Measurements from ENCODE around the gene TRAK1.

TRAK1 gene

DNA sequence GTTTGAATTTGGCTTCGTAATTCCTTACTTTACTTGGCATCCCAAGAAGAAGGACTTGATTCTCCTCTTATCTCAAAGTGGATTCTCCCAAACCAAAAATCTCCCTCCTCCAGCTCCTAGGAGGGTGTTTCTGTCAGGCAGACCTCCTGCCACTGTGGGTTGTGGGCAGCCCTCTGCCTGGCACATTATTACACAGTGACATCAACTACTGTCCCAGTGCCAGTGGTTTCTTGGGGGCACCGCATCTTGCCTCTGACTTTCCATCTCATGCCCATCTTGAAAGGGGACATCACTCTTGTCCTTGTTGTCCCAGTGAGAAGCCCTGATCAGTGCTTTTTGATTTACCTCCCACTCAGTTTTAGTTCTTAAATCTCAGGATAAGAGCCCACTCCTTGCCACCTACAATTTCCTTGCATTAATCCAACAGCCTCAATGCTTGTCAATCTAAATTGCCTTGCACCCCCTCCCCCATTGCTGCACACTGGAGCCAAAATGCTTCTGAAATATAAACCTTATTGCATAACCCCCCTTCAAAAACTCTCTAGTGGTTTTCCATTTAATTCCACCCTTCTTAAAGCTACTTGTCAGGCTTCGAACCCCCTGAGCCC is 81.0 kb downstream of the TRAK1 start:
- no peak for DNase-seq
- 97% methylated on average over 2 of the region's 3 CpGs for WGBS (ENCODE audit: insufficient coverage)
- H3K4me3 ChIP-seq (ENCODE audit: control insufficient read depth in 1 of 7, extremely low read depth in 1 of 7, insufficient read depth in 4 of 7, low read depth in 2 of 7, low read length in 6 of 7): no peak overlapping the region
- no peaks in the 10 kb centered on the region for H3K27me3 ChIP-seq (replicated peaks in 2 of 5; ENCODE audit: control insufficient read depth in 4 of 5, insufficient read depth in 5 of 5, low read length in 4 of 5)
- H3K36me3 ChIP-seq (ENCODE audit: control insufficient read depth in 4 of 4, insufficient read depth in 4 of 4, low read length in 3 of 4): no peaks in the 10 kb centered on the region
- no peaks in the 10 kb centered on the region for H3K9me3 ChIP-seq (ENCODE audit: control extremely low read depth in 1 of 5, control insufficient read depth in 4 of 5, insufficient read depth in 2 of 5, low read depth in 1 of 5, low read length in 4 of 5)
- H3K27ac ChIP-seq (ENCODE audit: insufficient read depth in 1 of 2, low read depth in 1 of 2, low read length in 2 of 2, poor library complexity in 1 of 2, severe bottlenecking in 2 of 2): no peak overlapping the region
- ChIA-PET POLR2A (interaction anchor here (0.5 kb wide), 1 partner anchor 14 kb away, joined by 3 read pairs; no protein-coding TSS in a partner anchor), CTCF (interaction anchor here (0.8 to 2.7 kb wide), 4 partner anchors 14 to 53 kb away, joined by 4 to 8 read pairs (median 8); no protein-coding TSS in a partner anchor)
- H3K4me1 ChIP-seq (ENCODE audit: control extremely low read depth in 1 of 4, control insufficient read depth in 4 of 4, insufficient read depth in 4 of 4, low read length in 3 of 4): peaks cover 6 to 30% (median 19%) of the 10 kb centered on the region in 4 experiments

DNA sequence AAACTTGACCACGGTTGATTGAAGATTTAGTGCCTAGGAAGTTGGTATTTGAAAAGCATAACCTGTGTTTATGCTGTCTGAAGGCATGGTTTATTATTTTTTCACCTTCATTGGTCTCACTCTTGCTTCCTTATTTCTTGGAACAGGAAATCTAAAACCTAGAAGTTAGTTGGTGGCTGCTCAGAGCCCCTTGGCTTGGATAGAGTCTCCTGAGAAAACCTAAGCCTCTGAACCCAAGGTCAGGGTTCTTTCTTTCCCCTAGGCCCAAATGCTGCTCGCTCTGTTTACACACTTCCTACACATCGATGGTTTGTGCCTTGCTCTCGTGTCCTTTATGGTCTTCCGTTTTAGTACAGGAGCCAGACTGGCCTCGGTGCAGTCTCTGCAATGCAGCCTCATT is 82.2 kb downstream of the TRAK1 start:
- ChIA-PET CTCF (interaction anchor here (2.7 kb wide), 1 partner anchor 54 kb away, joined by 8 read pairs; no protein-coding TSS in a partner anchor), POLR2A (no interaction called here)
- Histone ChIP-seq H3K9me3 (ENCODE audit: control extremely low read depth in 1 of 5, control insufficient read depth in 4 of 5, insufficient read depth in 2 of 5, low read depth in 1 of 5, low read length in 4 of 5) (no peaks in the 10 kb centered on the region), H3K4me1 (ENCODE audit: control extremely low read depth in 1 of 4, control insufficient read depth in 4 of 4, insufficient read depth in 4 of 4, low read length in 3 of 4) (peaks cover 6 to 30% (median 19%) of the 10 kb centered on the region in 4 experiments), H3K4me3 (ENCODE audit: control insufficient read depth in 1 of 7, extremely low read depth in 1 of 7, insufficient read depth in 4 of 7, low read depth in 2 of 7, low read length in 6 of 7) (peak overlapping the region in 4 of 7 experiments; percentile 1 to 43 (median 22)), H3K27me3 (replicated peaks in 2 of 5; ENCODE audit: control insufficient read depth in 4 of 5, insufficient read depth in 5 of 5, low read length in 4 of 5) (no peaks in the 10 kb centered on the region), H3K36me3 (ENCODE audit: control insufficient read depth in 4 of 4, insufficient read depth in 4 of 4, low read length in 3 of 4) (peaks cover 0 to 11% (median 3%) of the 10 kb centered on the region in 4 experiments), H3K27ac (ENCODE audit: insufficient read depth in 1 of 2, low read depth in 1 of 2, low read length in 2 of 2, poor library complexity in 1 of 2, severe bottlenecking in 2 of 2) (peak overlapping the region in 1 of 2 experiments; percentile 64)
- peak in 2 of 3 donors; percentile 25 to 29 for DNase-seq
- WGBS (ENCODE audit: insufficient coverage): 2% methylated on average over 5 of the region's 6 CpGs

DNA sequence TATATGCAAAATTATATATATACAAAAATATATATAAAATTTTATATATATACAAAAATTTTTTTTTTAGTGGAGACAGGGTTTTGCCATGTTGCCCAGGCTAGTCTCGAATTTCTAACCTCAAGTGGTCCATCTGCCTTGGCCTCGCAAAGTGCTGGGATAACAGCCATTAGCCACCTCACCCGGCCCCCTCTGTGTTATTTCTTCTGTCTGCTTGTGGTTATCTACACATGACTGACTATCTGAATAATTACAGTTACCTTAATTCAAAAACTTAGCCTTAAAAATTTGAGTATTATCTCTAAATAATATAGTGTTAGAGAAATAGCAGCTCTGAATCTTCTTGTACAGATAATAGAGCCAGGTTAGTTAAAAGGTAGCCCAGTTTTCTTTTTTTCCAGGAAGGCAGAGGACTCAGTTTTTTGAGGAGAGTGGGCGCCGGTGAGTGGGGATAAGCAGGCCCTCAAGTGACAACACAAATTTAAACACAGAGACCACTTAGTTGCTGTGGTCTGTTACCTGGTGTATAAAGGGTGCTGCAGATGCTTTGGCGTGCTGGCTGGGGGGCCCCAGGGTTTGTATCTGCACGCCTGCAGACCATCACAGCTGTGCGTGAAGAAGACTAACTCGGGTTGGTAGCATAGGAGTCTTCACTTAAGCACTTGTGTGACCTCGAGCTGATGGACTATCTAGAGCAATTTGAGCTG is 83.7 kb downstream of the TRAK1 start:
- Histone ChIP-seq H3K36me3 (ENCODE audit: control insufficient read depth in 4 of 4, insufficient read depth in 4 of 4, low read length in 3 of 4) (peaks cover 0 to 12% (median 5%) of the 10 kb centered on the region in 4 experiments), H3K27ac (ENCODE audit: insufficient read depth in 1 of 2, low read depth in 1 of 2, low read length in 2 of 2, poor library complexity in 1 of 2, severe bottlenecking in 2 of 2) (no peak overlapping the region), H3K4me3 (ENCODE audit: control insufficient read depth in 1 of 7, extremely low read depth in 1 of 7, insufficient read depth in 4 of 7, low read depth in 2 of 7, low read length in 6 of 7) (no peak overlapping the region), H3K9me3 (ENCODE audit: control extremely low read depth in 1 of 5, control insufficient read depth in 4 of 5, insufficient read depth in 2 of 5, low read depth in 1 of 5, low read length in 4 of 5) (no peaks in the 10 kb centered on the region), H3K27me3 (replicated peaks in 2 of 5; ENCODE audit: control insufficient read depth in 4 of 5, insufficient read depth in 5 of 5, low read length in 4 of 5) (no peaks in the 10 kb centered on the region), H3K4me1 (ENCODE audit: control extremely low read depth in 1 of 4, control insufficient read depth in 4 of 4, insufficient read depth in 4 of 4, low read length in 3 of 4) (peaks cover 6 to 30% (median 19%) of the 10 kb centered on the region in 4 experiments)
- DNase-seq: no peak
- 86% methylated on average over 4 of the region's 10 CpGs for WGBS (ENCODE audit: insufficient coverage)
- ChIA-PET POLR2A (no interaction called here), CTCF (interaction anchor here (0.9 to 2.7 kb wide), 4 partner anchors 11 to 30 kb away, joined by 3 to 20 read pairs (median 3); no protein-coding TSS in a partner anchor)

DNA sequence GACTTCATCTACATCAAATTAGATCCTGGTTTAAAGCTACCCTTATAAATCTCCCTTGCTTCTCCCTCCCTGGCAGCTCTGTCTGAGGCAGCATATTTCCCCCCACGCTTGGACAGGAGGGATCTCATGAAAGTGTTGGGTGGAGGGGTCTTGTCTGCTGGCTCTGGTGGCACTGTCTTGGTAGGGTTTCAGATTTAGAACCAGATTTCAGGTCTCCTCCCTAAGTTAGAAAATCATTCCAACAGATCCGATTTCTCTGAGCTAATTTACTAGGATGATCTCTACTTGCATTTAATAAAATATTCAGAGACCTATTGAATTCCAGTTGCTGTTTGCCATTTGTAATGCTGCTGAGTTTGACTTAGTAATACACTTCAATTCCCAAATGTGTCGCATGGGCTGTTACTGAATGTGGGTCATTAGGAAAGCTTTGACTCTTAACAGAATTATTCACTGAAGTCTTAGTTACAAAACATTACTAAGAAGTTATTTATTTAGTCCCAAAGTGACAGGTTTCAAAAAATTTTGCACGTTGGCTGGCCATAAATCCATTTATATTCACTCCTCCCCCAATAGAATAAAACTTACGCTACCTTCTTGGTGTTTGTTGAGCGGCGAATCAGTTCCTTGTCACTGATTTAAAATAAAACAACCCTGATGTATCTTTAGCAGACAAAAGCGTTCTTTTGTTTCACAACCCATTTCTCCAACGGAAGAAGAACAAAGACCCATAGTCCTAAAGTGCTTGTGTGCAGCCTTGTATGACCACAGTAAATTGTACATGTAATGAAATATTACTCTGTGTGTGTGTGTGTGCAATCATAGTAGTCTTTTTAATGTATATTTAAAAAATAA is 84.5 kb downstream of the TRAK1 start:
- no peaks in the 10 kb centered on the region for H3K27me3 ChIP-seq (replicated peaks in 2 of 5; ENCODE audit: control insufficient read depth in 4 of 5, insufficient read depth in 5 of 5, low read length in 4 of 5)
- POLR2A ChIA-PET: no interaction called here
- CTCF ChIA-PET: interaction anchor here (0.9 to 2.7 kb wide), 3 partner anchors 12 to 16 kb away, joined by 3 to 20 read pairs (median 3); no protein-coding TSS in a partner anchor
- peaks cover 0 to 12% (median 5%) of the 10 kb centered on the region in 4 experiments for H3K36me3 ChIP-seq (ENCODE audit: control insufficient read depth in 4 of 4, insufficient read depth in 4 of 4, low read length in 3 of 4)
- H3K27ac ChIP-seq (ENCODE audit: insufficient read depth in 1 of 2, low read depth in 1 of 2, low read length in 2 of 2, poor library complexity in 1 of 2, severe bottlenecking in 2 of 2): no peak overlapping the region
- peaks cover 6 to 30% (median 19%) of the 10 kb centered on the region in 4 experiments for H3K4me1 ChIP-seq (ENCODE audit: control extremely low read depth in 1 of 4, control insufficient read depth in 4 of 4, insufficient read depth in 4 of 4, low read length in 3 of 4)
- no peaks in the 10 kb centered on the region for H3K9me3 ChIP-seq (ENCODE audit: control extremely low read depth in 1 of 5, control insufficient read depth in 4 of 5, insufficient read depth in 2 of 5, low read depth in 1 of 5, low read length in 4 of 5)
- H3K4me3 ChIP-seq (ENCODE audit: control insufficient read depth in 1 of 7, extremely low read depth in 1 of 7, insufficient read depth in 4 of 7, low read depth in 2 of 7, low read length in 6 of 7): no peak overlapping the region
- no peak for DNase-seq
- 93% methylated on average over 6 of the region's 9 CpGs for WGBS (ENCODE audit: insufficient coverage)

DNA sequence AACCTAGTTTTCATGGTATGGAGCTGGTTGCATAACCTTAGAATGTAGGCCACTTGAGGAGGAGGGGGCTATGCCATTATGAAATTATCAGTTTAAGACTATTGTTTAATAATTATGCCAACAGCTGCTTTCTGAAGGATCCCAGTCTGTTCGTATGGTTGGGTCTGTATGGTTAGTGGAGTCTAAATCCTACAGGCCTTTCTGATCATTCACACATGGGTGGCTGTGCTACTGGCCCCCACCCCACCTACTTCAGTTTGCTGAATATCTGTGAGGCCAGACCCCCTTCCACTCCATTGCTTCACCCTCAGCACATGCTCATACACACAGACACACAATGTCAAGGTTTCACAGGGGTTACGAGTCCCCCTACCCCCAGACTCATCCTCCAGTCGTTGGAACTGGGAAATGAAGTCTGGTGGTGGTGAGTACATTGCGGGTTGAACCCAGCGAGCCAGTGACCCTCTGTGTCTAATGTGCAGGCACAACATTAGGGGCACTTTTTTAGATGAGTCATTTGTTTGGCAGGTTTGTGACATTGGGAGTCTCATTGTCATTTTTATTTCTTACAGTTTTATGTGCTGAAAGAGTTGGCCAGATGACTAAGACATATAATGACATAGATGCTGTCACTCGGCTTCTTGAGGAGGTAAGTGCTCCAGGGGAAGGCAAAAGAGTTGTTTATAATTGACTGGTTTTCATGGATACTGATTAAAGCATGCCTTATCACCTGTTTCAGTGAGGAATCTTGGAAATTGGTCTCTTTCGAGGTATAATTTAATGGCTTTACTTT is 85.3 kb downstream of the TRAK1 start:
- Histone ChIP-seq H3K4me1 (ENCODE audit: control extremely low read depth in 1 of 4, control insufficient read depth in 4 of 4, insufficient read depth in 4 of 4, low read length in 3 of 4) (peaks cover 6 to 28% (median 18%) of the 10 kb centered on the region in 4 experiments), H3K27ac (ENCODE audit: insufficient read depth in 1 of 2, low read depth in 1 of 2, low read length in 2 of 2, poor library complexity in 1 of 2, severe bottlenecking in 2 of 2) (no peak overlapping the region), H3K36me3 (ENCODE audit: control insufficient read depth in 4 of 4, insufficient read depth in 4 of 4, low read length in 3 of 4) (peaks cover 0 to 12% (median 5%) of the 10 kb centered on the region in 4 experiments), H3K9me3 (ENCODE audit: control extremely low read depth in 1 of 5, control insufficient read depth in 4 of 5, insufficient read depth in 2 of 5, low read depth in 1 of 5, low read length in 4 of 5) (no peaks in the 10 kb centered on the region), H3K4me3 (ENCODE audit: control insufficient read depth in 1 of 7, extremely low read depth in 1 of 7, insufficient read depth in 4 of 7, low read depth in 2 of 7, low read length in 6 of 7) (no peak overlapping the region), H3K27me3 (replicated peaks in 2 of 5; ENCODE audit: control insufficient read depth in 4 of 5, insufficient read depth in 5 of 5, low read length in 4 of 5) (no peaks in the 10 kb centered on the region)
- WGBS (ENCODE audit: insufficient coverage): 100% methylated on average over 2 of the region's 7 CpGs
- CTCF ChIA-PET: interaction anchor here (1.2 to 7.5 kb wide), 3 partner anchors 14 to 78 kb away, joined by 3 to 47 read pairs (median 20); no protein-coding TSS in a partner anchor
- DNase-seq: no peak
- POLR2A ChIA-PET: no interaction called here

DNA sequence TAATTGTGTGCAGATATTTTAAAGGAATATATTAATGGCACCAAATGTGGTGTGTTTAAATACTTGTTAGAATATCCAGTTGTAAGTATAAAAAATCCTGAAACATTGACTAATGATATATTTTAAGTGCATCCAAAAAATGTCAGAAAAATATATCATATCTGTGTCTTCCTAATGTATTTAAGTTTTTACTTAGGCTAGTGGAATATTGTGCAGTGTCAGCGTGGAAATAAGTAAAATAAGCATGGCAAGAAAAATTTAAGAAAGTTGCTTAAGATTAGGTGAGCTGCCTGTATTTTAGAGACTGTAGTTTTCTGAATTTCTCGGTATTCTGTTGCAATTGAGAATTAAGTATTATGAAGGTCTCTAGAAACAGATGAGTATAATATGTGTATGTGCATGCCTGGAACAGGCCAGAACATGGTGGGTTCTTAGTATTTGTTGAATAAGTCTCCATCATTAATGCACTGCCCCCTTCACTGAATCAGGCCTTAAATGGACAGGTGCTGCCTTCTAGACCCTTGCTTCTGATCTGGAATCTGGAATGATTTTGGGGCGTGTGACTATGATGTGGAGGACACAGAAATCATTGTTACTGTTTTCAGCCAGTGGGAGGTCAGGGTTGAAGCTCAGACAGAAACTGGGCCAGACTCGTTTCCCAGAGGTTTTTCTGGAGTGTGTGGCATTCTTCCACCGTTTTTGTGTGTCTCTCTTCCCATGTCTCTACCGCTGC is 86.1 kb downstream of the TRAK1 start:
- 100% methylated on average over 5 of the region's 6 CpGs for WGBS (ENCODE audit: insufficient coverage)
- ChIA-PET POLR2A (no interaction called here), CTCF (interaction anchor here (0.8 to 7.5 kb wide), 4 partner anchors 11 to 79 kb away, joined by 3 to 47 read pairs (median 3); no protein-coding TSS in a partner anchor)
- H3K4me1 ChIP-seq (ENCODE audit: control extremely low read depth in 1 of 4, control insufficient read depth in 4 of 4, insufficient read depth in 4 of 4, low read length in 3 of 4): peaks cover 6 to 20% (median 15%) of the 10 kb centered on the region in 4 experiments
- no peaks in the 10 kb centered on the region for H3K27me3 ChIP-seq (replicated peaks in 2 of 5; ENCODE audit: control insufficient read depth in 4 of 5, insufficient read depth in 5 of 5, low read length in 4 of 5)
- peaks cover 0 to 12% (median 5%) of the 10 kb centered on the region in 4 experiments for H3K36me3 ChIP-seq (ENCODE audit: control insufficient read depth in 4 of 4, insufficient read depth in 4 of 4, low read length in 3 of 4)
- no peaks in the 10 kb centered on the region for H3K9me3 ChIP-seq (ENCODE audit: control extremely low read depth in 1 of 5, control insufficient read depth in 4 of 5, insufficient read depth in 2 of 5, low read depth in 1 of 5, low read length in 4 of 5)
- H3K27ac ChIP-seq (ENCODE audit: insufficient read depth in 1 of 2, low read depth in 1 of 2, low read length in 2 of 2, poor library complexity in 1 of 2, severe bottlenecking in 2 of 2): no peak overlapping the region
- H3K4me3 ChIP-seq (ENCODE audit: control insufficient read depth in 1 of 7, extremely low read depth in 1 of 7, insufficient read depth in 4 of 7, low read depth in 2 of 7, low read length in 6 of 7): no peak overlapping the region
- no peak for DNase-seq
